Left lobe of liver (tissue), 2 donors: ENCODE results near the gene TRAK1. TPM values are rescaled to one million over a fixed set of nuclear protein-coding genes. Genes with fewer than 3 reads are reported as not detected.
"Not testable (repeated sequence)": the region's sequence is repeated elsewhere in the genome, so short reads cannot be mapped to it uniquely, and the experiment has no call there.

Experiments
- ATAC-seq: fragments of 200-7000 bp; cut with Tn5 transposase; one replicate; pipeline ENCODE4 v1.9.1; 2020; ENCODE audit warnings: mild to moderate bottlenecking, moderate library complexity
- DNase-seq: peaks from one replicate; pipeline ENCODE4 v3.0.0-alpha.2; 2020; ENCODE audit warnings: low spot score
- total RNA-seq: library from RNA; stranded (reverse); gene quantifications from one replicate; pipeline ENCODE4 v1.2.1, GENCODE V29; 2021
- donor health status: DM: no; HTN: no; CAD: no; lungs with moderate emphysema.
- donor health status: DM: no; HTN: yes; CAD: no.

TRAK1 gene
- 11.2 TPM for total RNA-seq

GRCh38 chr3:42090973-42091731, at the start of gene TRAK1:
TSS of gene TRAK1 (plus strand) at chr3:42091357. CDS start at chr3:42091470, 113 bp downstream.
- no peak for DNase-seq
- ATAC-seq = peak; percentile 44

DNA sequence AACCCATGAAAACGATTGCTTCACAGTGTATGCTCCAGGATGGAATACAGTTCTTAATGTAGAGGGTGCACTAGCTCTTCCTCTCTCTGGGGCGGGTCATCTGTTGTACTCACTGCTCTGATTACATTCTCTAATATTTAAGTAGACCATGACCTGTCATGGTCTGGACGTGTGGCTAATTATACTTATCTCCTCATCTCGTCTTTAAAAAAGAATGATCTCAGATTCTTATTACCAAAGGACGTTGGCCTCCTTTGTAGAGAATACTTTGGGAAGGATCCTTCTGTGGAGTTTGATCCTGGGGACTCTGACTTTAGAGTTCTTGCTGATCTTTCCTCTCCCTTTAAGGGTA, 48.4 kb upstream of the TRAK1 start:
- DNase-seq (no peak), ATAC-seq (no peak)

- DNase-seq (peak; percentile 38), ATAC-seq (peak; percentile 12)
These were observed 47.9 kb upstream of the TRAK1 start for GRCh38 chr3:42043099-42043813.

- peak; percentile 78 for ATAC-seq
These were observed 45.4 kb upstream of the TRAK1 start for GRCh38 chr3:42045708-42046243.

GRCh38 chr3:42048526-42048925, 42.6 kb upstream of the TRAK1 start:
- not testable (repeated sequence) for ATAC-seq
- peak; percentile 7 for DNase-seq

More at GRCh38 chr3:42045708-42046243, 45.4 kb upstream of the TRAK1 start:
- peak; percentile 30 for DNase-seq

DNA sequence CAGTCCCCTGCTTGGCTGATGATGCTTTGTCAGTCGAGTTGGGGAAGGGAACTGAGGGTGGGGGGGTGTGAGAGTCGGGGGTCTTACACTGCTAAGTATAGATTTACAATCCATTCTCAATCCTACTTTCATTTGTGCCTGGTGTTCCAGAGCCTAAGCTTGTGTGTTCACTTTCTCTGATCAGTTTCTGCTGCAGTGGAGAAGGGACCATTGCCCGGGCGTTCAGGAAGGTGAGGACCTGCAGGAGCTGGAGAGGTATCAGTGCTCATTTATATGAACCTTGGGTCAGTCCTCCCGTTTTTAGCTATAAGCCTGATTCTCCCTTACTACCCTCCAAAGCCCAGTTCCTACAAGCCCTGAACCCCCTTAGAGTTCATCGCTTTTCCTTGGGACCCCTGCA, 41.0 kb upstream of the TRAK1 start:
- ATAC-seq (no peak), DNase-seq (peak; percentile 18)

GRCh38 chr3:42051384-42052131, 39.6 kb upstream of the TRAK1 start:
- no peak for ATAC-seq
- DNase-seq = peak; percentile 7

GRCh38 chr3:42052132-42052483, 39.0 kb upstream of the TRAK1 start:
- DNase-seq = peak; percentile 21
- no peak for ATAC-seq

GRCh38 chr3:42052484-42053351, 38.4 kb upstream of the TRAK1 start:
- peak; percentile 83 for ATAC-seq
- peak; percentile 47 for DNase-seq

- ATAC-seq = peak; percentile 97
- peak; percentile 93 for DNase-seq
These were observed 37.7 kb upstream of the TRAK1 start for GRCh38 chr3:42053476-42053875.

DNA sequence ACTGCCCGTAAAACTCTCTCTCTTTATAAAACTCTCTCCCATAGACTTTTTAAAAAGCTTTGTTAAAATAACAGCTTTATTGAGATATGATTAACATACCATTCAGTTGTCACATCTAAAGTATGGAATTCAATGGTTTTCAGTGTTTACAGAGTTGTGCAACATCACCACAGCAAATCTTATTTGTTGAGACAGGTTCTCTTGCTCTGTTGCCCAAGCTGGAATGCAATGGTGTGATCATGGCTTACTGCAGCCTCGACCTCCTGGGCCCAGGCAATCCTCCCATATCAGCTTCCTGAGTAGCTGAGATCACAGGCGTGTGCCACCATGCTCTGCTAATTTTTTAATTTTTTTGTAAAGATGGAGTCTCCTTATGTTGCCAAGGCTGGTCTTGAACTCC, 35.9 kb upstream of the TRAK1 start:
- DNase-seq = no peak
- ATAC-seq = peak; percentile 5

- no peak for ATAC-seq
These were observed 34.3 kb upstream of the TRAK1 start for GRCh38 chr3:42056840-42057239.

GRCh38 chr3:42057561-42058211, 33.5 kb upstream of the TRAK1 start:
- DNase-seq = no peak
- ATAC-seq = no peak

More at GRCh38 chr3:42056840-42057239, 34.3 kb upstream of the TRAK1 start:
- no peak for DNase-seq

- DNase-seq (no peak), ATAC-seq (no peak)
These were observed 30.0 kb upstream of the TRAK1 start for GRCh38 chr3:42061025-42061712.

GRCh38 chr3:42061713-42062380, 29.3 kb upstream of the TRAK1 start:
- ATAC-seq = peak; percentile 60
- no peak for DNase-seq

GRCh38 chr3:42062464-42062863, 28.7 kb upstream of the TRAK1 start:
- no peak for ATAC-seq
- DNase-seq = no peak

DNA sequence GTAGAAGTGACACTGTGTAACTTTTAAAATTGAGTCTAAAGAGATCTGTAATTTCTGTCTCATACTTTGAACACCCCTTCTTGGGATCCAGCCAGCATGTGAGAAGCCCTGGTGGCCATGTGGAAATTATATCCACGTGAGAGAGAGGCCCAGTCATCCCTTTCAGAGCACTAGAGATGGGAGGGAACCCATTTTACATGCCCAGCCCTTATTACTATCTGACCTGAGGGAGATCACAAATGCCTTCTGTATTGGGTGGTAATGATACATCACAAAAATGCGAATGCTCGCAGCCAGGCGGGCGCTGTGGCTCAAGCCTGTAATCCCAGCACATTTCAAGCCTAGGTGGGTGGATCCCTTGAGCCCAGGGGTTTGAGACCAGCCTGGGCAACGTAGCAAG, 27.3 kb upstream of the TRAK1 start:
- no peak for DNase-seq
- no peak for ATAC-seq

DNA sequence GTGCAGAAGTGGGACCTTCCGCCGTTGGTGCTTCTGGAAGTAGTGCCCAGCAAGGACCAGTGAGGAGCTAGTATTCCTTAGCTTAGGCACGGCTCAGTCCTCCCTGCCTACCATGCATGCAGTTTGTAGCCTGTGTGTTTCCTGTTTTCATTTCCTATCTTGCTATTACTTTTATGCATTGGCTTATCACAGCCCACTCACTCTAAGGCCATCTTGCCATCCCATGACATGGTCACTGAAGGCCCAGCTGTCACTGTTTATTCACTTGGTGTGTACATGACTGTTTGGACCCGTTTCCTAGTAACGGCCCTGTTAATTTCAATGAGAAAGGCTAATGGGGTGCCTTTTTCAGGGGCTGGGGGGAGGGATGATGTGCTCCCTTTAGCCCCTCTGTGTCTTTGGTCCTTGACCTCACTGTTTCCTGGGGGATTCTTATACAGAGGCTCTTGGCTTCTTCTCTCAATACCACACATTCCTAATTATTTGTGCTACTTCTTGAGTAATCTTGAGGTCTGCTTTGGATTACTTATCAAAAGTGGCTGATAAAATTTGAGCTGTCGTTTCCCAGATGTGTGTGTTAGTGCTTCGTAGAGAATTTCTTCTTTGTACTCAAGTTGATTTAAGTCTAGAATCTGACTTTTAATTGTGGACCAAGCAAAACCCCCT, 24.5 kb upstream of the TRAK1 start:
- ATAC-seq (no peak), DNase-seq (no peak)
